BE2C (cell line): ENCODE results near the gene NOS3.

ENCODE experiments used
- DNase-seq: peaks from one replicate; pipeline ENCODE4 v3.0.0-alpha.2; 2020
- H3K27me3 ChIP-seq: fragments of 250-450 bp; sonication (Bioruptor Pico); 2 replicates; pipeline ENCODE4 v1.5.1; 2020; ENCODE audit warnings: mild to moderate bottlenecking
- H3K36me3 ChIP-seq: fragments of 250-450 bp; sonication (Bioruptor Pico); 2 replicates; pipeline ENCODE4 v1.5.1; 2020; ENCODE audit warnings: mild to moderate bottlenecking
- H3K4me1 ChIP-seq: fragments of 250-450 bp; sonication (Bioruptor Pico); 2 replicates; pipeline ENCODE4 v1.5.1; 2020
- H3K4me3 ChIP-seq: 2 replicates; pipeline ENCODE4 v1.5.1; 2011; ENCODE audit warnings: low read depth, low read length
- H3K9me3 ChIP-seq: fragments of 250-450 bp; sonication (Bioruptor Pico); 2 replicates; pipeline ENCODE4 v1.5.1; 2020
- TF ChIP-seq, protein P1 (sequence below): IDR thresholded peaks from 2 replicates; pipeline ENCODE4 v1.5.1; 2012; ENCODE audit warnings: mild to moderate bottlenecking, low read depth, low read length

Gene NOS3

DNA sequence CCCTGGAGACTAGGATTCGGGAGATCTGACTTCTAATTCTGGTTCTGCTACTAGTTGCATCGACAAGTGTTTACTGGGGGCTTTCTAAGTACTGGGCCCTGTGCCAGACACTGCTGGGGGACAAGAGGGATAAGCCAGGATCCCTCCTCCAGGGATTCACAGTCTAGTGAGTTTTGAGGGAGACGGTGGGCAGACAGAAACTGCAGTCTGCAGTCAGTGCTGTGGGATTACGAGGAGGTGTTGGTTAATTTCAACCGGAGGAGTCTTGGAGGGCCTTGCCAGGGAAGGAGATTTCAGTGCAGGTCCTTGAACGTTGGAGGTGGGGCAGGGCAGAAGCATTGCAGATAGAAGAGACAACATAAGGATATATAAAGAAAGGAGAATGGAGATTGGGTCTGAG lies 9.2 kb upstream of the NOS3 start:
- no peak overlapping the region for H3K4me3 ChIP-seq
- H3K36me3 ChIP-seq: no peaks in the 10 kb centered on the region
- H3K4me1 ChIP-seq: peaks cover 32% of the 10 kb centered on the region
- H3K27me3 ChIP-seq: no peaks in the 10 kb centered on the region
- TF ChIP-seq, protein P1, sequence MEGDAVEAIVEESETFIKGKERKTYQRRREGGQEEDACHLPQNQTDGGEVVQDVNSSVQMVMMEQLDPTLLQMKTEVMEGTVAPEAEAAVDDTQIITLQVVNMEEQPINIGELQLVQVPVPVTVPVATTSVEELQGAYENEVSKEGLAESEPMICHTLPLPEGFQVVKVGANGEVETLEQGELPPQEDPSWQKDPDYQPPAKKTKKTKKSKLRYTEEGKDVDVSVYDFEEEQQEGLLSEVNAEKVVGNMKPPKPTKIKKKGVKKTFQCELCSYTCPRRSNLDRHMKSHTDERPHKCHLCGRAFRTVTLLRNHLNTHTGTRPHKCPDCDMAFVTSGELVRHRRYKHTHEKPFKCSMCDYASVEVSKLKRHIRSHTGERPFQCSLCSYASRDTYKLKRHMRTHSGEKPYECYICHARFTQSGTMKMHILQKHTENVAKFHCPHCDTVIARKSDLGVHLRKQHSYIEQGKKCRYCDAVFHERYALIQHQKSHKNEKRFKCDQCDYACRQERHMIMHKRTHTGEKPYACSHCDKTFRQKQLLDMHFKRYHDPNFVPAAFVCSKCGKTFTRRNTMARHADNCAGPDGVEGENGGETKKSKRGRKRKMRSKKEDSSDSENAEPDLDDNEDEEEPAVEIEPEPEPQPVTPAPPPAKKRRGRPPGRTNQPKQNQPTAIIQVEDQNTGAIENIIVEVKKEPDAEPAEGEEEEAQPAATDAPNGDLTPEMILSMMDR: no peak
- H3K9me3 ChIP-seq: no peaks in the 10 kb centered on the region
- no peak for DNase-seq

DNA sequence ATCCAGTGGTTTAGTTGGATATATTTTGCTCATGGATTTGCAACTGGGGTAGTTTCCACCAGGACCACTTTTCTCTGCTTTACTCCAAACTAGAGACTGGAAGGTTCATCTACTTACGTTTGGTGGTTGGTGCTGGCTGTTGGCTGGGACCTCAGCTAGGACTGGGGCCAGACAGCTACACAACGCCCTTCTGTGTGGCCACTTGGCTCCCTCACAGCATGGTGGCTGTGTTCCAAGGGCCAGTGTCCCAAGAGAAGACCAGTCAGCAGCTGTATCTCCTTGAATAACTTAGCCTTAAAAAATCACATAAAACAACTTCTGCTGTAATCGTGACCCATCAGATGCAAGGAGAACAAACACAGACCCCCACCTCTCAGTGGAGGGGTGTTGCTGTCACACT lies 8.5 kb upstream of the NOS3 start:
- DNase-seq: no peak
- TF ChIP-seq, protein P1: no peak
- no peaks in the 10 kb centered on the region for H3K27me3 ChIP-seq

DNA sequence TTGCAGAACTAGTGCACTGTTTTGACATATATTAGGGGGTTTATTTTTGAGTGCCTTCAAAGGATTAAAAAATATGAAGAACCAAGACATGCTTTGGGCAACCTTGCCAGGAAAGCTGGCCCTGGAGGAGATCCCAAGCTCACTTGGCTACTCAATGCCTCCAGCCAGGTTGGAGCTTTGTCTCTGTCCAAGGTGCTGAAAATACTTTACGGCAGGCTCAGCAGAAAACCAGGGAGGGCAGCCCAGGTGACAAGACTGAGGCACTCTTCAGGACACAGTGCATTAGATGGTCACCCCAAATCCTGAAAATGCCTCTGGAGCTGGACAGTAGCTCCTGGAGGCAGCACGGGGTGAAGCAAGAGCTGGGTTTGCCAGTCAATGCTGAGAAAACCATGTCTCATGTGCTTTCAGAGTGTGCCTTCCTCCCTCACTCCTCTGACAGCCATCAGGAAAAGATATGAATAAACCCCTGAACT lies 6.9 kb upstream of the NOS3 start:
- H3K27me3 ChIP-seq: no peaks in the 10 kb centered on the region

More for the DNA sequence above, 8.5 kb upstream of the NOS3 start:
- no peaks in the 10 kb centered on the region for H3K36me3 ChIP-seq
- H3K4me1 ChIP-seq: peaks cover 32% of the 10 kb centered on the region
- no peak overlapping the region for H3K4me3 ChIP-seq
- H3K9me3 ChIP-seq: no peaks in the 10 kb centered on the region

DNA sequence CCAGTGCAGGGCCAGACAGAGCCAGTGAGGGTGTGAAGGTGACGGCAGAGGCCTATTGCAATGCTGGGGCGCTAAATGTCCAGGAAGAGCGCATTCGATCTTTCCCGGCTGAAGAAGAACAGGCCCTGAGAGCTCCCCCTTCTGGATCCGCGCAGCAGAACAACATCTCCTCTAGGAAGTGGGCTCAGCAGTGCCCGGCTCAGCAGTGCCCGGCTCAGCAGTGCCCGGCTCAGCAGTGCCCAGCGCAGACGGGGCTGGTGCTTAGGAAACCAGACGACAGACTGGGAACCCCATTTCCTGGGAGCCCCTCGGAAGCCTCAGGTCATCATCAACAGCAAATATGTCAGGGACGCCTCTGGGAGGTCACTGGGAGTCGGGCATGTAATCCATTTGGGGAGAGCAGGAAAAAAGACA lies 4.7 kb upstream of the NOS3 start:
- H3K4me3 ChIP-seq: no peak overlapping the region
- H3K9me3 ChIP-seq: no peaks in the 10 kb centered on the region
- peak; percentile 84 for DNase-seq
- TF ChIP-seq, protein P1: peak; percentile 88
- no peaks in the 10 kb centered on the region for H3K27me3 ChIP-seq
- H3K36me3 ChIP-seq: no peaks in the 10 kb centered on the region
- peaks cover 19% of the 10 kb centered on the region for H3K4me1 ChIP-seq

More for the DNA sequence above, 6.9 kb upstream of the NOS3 start:
- Histone ChIP-seq H3K4me1 (peaks cover 36% of the 10 kb centered on the region), H3K9me3 (no peaks in the 10 kb centered on the region), H3K4me3 (no peak overlapping the region), H3K36me3 (no peaks in the 10 kb centered on the region)
- no peak for DNase-seq
- TF ChIP-seq, protein P1: no peak

DNA sequence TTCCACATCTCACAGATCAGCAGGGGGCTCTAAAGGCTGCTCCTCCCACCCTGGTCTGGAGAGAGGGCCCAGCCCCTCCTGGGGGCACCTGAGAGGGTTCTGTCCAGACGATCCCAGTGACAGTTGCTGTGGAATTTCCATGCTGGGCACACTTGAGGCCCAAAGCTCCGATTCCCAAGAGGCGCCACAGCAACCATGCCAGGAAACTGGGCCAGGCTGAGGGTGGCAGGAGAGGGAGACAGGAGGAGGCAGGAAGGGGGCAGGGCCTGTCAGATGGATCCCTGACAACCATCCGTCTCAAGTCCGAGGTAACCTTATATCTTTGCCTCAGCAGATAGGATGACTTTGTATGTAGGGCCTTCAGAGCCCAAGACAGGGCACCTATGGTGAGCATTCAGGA lies 4.3 kb upstream of the NOS3 start:
- peaks cover 16% of the 10 kb centered on the region for H3K4me1 ChIP-seq
- H3K4me3 ChIP-seq: no peak overlapping the region
- no peak for DNase-seq
- no peaks in the 10 kb centered on the region for H3K27me3 ChIP-seq
- no peaks in the 10 kb centered on the region for H3K9me3 ChIP-seq
- H3K36me3 ChIP-seq: no peaks in the 10 kb centered on the region
- TF ChIP-seq, protein P1: no peak

DNA sequence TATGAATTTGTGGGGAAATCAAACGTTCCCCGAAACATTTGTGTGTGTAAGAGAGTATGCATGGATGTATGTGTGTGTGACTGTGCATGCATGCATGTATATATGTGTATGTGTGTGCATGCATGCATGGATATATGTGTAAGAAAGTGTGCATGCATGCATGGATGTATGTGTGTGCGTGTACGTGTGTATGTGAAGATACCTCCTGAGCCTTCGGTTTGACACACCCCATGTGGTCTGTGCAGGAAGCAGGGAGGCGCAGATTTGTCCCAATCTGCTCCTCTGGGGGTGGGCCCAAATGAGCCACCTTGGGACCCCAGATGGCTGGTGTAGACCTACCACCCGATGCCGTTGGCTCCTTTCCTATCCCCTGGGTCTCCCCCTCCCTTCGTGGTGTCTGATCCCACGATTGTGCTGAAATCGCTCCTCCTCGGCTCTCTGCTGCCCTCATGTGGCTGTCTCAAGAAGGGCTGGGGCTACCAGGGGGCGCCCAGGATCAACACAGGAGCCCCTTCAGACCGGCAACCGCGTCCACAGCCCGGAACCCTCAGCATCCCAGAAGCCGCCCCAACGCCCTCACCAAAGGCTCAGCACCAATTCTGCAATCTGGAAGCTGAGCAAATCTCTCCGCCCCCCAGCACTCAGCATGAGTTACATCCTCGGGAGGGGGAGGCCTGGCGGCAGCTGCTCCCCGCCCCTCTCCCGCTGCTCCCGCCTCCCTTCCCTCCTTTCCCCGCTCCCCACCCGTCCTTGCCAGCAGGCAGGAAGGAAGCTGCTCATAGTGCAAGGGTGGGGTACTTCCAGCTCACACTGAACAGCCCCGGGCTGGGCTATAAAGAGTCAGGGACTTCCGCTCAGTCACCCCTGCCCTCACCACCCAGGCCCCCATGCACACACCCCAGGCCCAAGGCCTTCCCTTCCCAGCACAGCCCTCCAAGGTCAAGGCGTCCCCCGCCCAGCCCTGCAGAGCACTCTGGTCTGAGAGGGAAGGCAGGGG lies 2.3 kb upstream of the NOS3 start:
- peak overlapping the region; percentile 46 for H3K4me3 ChIP-seq

More for the DNA sequence above, 2.3 kb upstream of the NOS3 start:
- Histone ChIP-seq H3K27me3 (no peaks in the 10 kb centered on the region), H3K36me3 (no peaks in the 10 kb centered on the region), H3K4me1 (peaks cover 12% of the 10 kb centered on the region), H3K9me3 (no peaks in the 10 kb centered on the region)
- TF ChIP-seq, protein P1: peak; percentile 95
- DNase-seq: peak; percentile 88
